Stimulated activated CD8-positive, alpha-beta memory T cell treated with anti-CD3 and anti-CD28 coated beads, Interleukin-12 subunit alpha, Interleukin-12 subunit beta, amount 100 ng/mL, for 24 hours (primary cell): ENCODE measurements around the gene PPP1R12B.
"Not testable (repeated sequence)": the region's sequence is repeated elsewhere in the genome, so short reads cannot be mapped to it uniquely, and the experiment has no call there.

Experiments used
- DNase-seq: peaks from one replicate; pipeline ENCODE4 v3.0.0-alpha.2; 2020; ENCODE audit errors: extremely low read depth

PPP1R12B gene

GRCh38 chr1:202398439-202398838 is 49.9 kb downstream of the PPP1R12B start:
- DNase-seq = not testable (repeated sequence)

- DNase-seq = not testable (repeated sequence)
Observed at GRCh38 chr1:202401771-202402170, 53.3 kb downstream of the PPP1R12B start.

DNA sequence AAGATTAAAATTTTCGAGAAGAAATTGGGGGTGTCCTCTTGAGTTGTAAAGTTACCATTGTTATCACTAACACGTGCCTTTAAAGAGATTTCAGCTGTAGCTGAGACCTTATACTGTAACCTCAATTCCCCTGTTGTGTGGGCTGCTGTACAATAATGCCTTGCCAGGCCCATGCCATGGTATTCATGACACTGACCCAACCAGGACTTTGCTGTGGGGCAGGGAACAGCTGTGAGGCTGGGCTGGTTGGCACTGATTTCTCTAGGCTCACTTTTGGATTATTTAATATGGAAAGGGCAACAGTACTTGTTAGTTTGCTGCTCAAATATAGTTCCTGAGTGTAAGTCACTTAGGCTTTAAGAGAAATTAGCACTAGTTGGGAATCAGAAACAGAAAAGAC is 54.9 kb downstream of the PPP1R12B start:
- not testable (repeated sequence) for DNase-seq

GRCh38 chr1:202405928-202406327 is 57.4 kb downstream of the PPP1R12B start:
- no peak for DNase-seq

- DNase-seq = not testable (repeated sequence)
Observed at GRCh38 chr1:202406896-202407295, 58.4 kb downstream of the PPP1R12B start.

DNA sequence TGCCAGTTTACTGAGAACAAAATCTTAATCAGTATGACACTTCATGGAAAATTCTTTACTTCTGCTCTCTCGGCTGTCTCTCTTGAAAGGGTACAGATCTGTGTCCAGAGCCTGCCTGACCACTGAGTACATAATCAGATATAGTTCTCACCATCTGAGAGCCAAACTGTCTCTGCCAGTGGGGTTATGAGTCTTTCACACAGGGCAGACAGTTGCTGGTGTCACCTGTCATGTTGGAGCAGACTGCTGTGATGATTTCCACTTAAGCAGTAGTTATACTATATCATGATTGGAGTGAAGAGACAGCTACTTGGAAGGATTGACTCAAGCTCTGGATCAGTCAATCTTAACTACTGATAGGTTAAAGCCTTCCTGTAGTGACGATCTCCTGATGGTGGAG is 58.9 kb downstream of the PPP1R12B start:
- not testable (repeated sequence) for DNase-seq

- DNase-seq = not testable (repeated sequence)
Observed at GRCh38 chr1:202410251-202410650, 61.8 kb downstream of the PPP1R12B start.

- DNase-seq = not testable (repeated sequence)
Observed at GRCh38 chr1:202410854-202411357, 62.4 kb downstream of the PPP1R12B start.

DNA sequence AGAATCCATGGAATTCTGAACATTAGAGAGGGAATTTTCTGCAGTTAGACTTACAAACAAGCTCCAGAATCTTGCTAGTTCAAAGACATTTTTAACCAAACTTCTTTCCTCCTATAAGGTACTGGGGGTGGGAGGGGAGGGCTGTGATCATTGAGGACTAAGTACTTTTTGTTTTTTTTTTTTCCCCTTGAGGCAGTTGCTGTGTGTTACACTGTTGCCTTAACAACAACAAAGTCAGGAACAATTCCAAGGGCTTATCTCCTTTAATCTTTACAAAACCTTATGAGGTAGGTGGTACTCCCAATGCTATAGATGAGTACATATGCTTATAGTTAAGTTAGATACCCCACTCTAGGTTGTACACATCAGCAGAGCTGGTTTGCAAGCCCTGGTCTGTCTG is 62.9 kb downstream of the PPP1R12B start:
- no peak for DNase-seq

GRCh38 chr1:202412421-202412820 is 63.9 kb downstream of the PPP1R12B start:
- not testable (repeated sequence) for DNase-seq

DNA sequence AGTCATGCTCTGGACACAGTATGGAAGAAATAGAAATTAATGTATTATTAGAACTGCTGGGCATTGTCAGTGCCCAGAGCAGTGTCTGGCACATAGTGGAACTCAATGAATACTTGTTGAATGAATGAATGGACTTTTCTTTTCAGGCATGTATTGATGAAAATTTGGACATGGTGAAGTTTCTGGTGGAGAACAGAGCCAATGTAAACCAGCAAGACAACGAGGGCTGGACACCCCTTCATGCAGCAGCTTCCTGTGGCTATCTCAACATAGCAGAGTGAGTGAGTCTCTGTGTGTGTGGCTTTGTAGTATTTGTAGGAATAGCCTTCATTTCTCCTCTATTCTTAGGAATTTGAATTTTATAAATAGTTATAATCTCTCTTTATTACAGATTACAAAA is 68.1 kb downstream of the PPP1R12B start:
- no peak for DNase-seq

GRCh38 chr1:202417141-202417540 is 68.6 kb downstream of the PPP1R12B start:
- DNase-seq = not testable (repeated sequence)

DNA sequence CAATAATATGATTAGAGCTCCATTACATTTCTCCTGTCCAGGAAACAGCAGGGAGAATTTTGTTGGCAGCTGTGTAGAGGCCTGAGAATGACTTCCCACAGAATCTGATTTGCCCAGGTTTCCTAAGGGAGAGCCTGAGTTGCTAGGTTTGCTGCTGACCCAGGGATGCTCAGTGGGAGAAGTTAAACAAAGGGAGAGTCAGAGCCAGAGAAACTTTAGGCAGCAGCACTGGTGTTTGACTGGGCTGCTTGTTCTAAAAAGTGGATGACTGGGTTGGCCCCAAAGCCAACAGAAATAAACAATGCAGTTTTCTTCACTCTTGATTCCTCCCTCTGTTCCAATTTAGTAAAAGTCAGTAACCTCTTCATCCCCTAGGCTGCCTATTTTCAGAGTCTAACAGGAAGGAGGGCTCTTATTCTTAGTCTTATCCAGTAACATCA is 69.3 kb downstream of the PPP1R12B start:
- not testable (repeated sequence) for DNase-seq

DNA sequence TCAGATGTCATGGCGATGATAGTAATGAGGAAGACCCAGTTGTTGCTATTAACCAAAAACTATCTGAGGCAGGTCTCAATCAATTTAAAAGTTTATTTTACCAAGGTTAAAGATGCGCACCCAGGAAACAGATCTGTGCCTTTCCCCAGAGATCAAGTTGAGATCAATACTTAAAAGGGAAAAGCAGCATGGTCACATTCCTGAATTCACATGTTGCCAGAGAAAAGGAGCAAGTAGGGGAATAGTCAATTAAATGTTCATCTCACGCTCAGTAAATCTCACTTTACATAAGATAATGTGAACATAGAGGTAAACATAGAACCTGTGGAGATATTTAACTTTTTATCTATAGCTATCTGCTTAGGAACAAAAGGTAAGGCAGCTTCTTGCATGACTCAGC is 71.2 kb downstream of the PPP1R12B start:
- not testable (repeated sequence) for DNase-seq

- not testable (repeated sequence) for DNase-seq
Observed at GRCh38 chr1:202420422-202421094, 72.1 kb downstream of the PPP1R12B start.

DNA sequence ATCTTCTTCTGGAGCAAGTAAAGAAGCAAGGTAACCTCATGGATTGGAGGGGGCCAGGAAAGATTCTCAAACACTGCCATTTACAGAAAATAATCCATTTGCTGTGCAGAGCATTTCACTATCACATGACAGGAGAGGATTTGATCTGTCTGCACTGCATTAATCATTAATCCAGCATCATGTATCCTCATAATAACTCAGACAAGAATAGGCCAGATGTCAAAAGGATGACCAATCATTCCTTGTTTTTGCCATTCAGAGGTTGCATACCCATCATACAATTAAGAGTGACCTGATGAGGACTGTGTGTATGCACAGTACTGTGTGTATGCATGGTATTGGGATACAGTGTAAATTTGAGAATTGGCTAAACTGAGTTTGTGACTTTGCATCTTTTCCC is 74.2 kb downstream of the PPP1R12B start:
- not testable (repeated sequence) for DNase-seq

- not testable (repeated sequence) for DNase-seq
Observed at GRCh38 chr1:202424260-202424659, 75.8 kb downstream of the PPP1R12B start.

DNA sequence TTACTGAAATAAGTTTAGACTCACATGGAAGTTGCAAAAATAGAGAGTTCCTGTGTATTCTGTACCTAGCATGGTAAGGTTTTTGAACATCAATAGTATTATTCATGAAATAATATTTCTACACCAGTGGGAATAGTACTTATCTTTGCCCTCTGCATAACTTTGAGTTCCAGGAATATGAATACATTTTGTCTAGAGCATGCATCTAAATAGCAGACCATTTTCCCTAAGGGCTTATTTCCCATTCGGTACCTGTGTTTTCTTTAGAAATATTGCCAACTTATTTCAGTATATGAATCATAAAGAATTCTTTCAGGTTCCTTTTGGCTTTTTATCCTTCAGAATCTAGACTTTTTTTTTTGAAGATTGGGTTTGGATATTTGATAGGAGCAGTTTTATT is 81.6 kb downstream of the PPP1R12B start:
- not testable (repeated sequence) for DNase-seq

GRCh38 chr1:202432338-202432737 is 83.8 kb downstream of the PPP1R12B start:
- DNase-seq = not testable (repeated sequence)

DNA sequence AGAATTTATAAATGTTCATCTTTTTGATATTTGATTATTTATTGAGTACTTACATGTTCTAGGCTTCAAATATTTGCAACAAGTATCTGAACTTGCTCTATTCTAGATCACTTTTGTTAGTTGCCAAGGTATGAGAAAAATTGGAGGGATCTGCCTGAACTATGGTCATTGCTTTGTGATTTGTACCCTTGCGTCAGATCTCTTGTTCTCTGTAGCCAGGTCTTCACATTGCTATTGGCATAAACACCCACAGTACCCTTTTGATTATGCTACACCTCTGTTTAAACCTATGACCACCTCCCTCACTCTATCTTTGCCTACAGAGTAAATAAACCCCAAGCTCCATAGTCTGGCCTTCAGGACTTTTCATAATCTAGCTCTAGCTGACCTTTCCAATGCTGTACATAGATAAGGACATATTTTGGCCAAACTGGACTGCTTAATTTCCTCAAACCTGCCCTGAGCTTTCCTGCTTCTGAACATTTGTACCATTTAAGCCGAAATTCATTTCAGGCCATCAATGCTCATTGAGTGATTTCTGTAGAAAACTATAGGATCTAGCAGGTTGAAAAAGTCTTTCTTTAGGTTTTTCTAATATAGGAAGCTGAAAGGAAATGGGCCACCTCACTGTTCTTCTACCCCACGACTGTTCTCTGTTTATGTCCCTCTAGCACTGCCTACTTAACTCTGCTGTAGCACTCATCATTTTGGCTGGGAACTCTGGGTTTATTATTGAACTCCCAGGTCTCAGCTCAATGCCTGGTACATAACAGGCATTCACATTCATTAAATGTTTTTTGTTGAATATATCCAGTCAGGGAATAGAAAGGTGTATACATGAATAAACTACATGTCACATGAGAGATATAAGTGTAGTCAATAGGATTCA is 84.9 kb downstream of the PPP1R12B start:
- DNase-seq = no peak

DNA sequence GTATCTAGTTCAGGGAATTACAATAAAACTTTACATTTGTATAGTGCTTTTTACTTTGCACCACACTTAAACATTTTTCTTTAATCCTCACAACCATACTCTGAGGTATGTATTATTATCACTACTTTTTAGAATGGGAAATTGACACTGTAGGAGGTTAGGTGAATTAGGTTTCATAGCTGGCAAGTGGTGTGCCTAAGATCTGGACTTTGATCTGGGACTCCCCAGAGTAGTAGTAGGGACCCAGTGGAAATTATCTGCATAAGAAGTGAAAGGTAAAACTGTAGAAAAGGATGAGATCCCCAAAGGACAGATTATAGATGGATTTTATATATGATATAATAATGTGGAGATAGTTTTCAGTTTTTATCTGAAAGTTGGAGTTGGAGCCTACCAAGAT is 85.6 kb downstream of the PPP1R12B start:
- DNase-seq = no peak

GRCh38 chr1:202438393-202439174 is 90.1 kb downstream of the PPP1R12B start:
- DNase-seq = no peak
